ENCODE data around the gene BABAM2. TPM values are rescaled to one million over a fixed set of nuclear protein-coding genes. Genes with fewer than 3 reads are reported as not detected.

BABAM2 gene
- total RNA-seq, 1 experiment from 2014 or later: 16.3 TPM

DNA sequence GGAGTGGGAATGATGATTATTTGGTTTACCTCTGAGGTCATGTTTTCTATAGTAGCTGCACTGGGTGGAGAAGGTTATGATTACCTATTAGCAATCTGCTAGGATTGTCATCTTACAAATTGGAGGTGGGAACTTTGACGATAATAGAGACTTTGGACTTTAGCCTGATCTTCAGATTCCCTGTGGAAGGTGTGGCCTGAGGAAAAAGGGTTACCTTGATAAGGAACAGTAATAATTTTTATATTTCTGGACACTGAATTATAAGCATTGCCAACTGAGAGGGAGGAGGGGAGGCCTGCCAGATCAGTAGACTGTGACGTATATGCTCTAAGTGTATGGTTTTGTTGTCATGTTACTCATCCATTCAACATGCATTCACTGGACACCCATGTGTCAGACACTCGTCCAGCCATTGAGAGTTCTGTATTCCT lies 318.7 kb downstream of the BABAM2 start:
- no peaks in the 10 kb centered on the region for H3K27me3 ChIP-seq (ENCODE audit: low read length)
- no peak overlapping the region for H3K27ac ChIP-seq (ENCODE audit: low read length)
- TF ChIP-seq EZH2phosphoT487 (IDR thresholded peaks at IDR 0.05; ENCODE audit: borderline replicate concordance, low read length) (no peak), EZH2 (IDR thresholded peaks at IDR 0.05; ENCODE audit: low read length, unreplicated experiment) (no peak)
- TF ChIP-seq, protein P1, sequence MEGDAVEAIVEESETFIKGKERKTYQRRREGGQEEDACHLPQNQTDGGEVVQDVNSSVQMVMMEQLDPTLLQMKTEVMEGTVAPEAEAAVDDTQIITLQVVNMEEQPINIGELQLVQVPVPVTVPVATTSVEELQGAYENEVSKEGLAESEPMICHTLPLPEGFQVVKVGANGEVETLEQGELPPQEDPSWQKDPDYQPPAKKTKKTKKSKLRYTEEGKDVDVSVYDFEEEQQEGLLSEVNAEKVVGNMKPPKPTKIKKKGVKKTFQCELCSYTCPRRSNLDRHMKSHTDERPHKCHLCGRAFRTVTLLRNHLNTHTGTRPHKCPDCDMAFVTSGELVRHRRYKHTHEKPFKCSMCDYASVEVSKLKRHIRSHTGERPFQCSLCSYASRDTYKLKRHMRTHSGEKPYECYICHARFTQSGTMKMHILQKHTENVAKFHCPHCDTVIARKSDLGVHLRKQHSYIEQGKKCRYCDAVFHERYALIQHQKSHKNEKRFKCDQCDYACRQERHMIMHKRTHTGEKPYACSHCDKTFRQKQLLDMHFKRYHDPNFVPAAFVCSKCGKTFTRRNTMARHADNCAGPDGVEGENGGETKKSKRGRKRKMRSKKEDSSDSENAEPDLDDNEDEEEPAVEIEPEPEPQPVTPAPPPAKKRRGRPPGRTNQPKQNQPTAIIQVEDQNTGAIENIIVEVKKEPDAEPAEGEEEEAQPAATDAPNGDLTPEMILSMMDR (conservative IDR thresholded peaks at IDR 0.05; ENCODE audit: low read depth, low read length): no peak
- H3F3A ChIP-seq (ENCODE audit: low read length, unreplicated experiment): no peaks in the 10 kb centered on the region
- no peaks in the 10 kb centered on the region for H3K9me3 ChIP-seq (ENCODE audit: low read length)
- no peak overlapping the region for H2AFZ ChIP-seq (ENCODE audit: low read length)
- no TSS peak for BruUV-seq (replicated peaks)
- no peaks in the 10 kb centered on the region for H4K20me1 ChIP-seq (ENCODE audit: low read length)
- no peak overlapping the region for H3K4me3 ChIP-seq (ENCODE audit: low read length)
- no peaks in the 10 kb centered on the region for H3K4me1 ChIP-seq (ENCODE audit: insufficient read depth, low read length)
- DNase-seq (no peak), ATAC-seq (no peak)
- intact Hi-C loops (cut with micrococcal nuclease): no loop called here
- POLR2A ChIA-PET (ENCODE audit: unreplicated experiment): no interaction called here
- no peak overlapping the region for H3K4me2 ChIP-seq (ENCODE audit: low read length)
- CTCF ChIA-PET: no interaction called here
- no peaks in the 10 kb centered on the region for H3K79me2 ChIP-seq (ENCODE audit: low read length)
- H3K9me2 ChIP-seq (replicated peaks; ENCODE audit: low read length): no peaks in the 10 kb centered on the region
- H3K9ac ChIP-seq (ENCODE audit: low read length): no peak overlapping the region
- no peaks in the 10 kb centered on the region for H3K36me3 ChIP-seq (ENCODE audit: low read depth, low read length)

DNA sequence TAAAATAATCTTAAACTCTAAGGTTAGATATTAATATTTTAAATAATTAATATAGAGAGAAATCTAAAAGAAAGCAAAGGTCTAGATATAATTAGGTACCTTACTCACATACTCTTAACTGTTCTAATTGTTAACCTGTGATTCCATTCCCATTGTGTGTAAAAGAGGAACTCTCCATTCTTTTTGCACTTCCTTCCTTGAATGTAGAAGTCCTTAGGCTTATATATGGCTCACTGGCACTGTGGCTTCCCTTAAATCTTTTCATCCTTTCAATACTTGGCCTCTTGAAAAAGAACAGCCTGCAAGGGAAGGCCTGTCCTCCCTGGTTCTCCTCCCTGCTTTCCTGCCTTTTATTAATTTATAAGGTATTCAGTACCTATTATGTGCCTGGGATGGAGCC lies 319.3 kb downstream of the BABAM2 start:
- CTCF ChIA-PET: no interaction called here
- no peak overlapping the region for H3K4me2 ChIP-seq (ENCODE audit: low read length)
- H3K9ac ChIP-seq (ENCODE audit: low read length): no peak overlapping the region
- H3K79me2 ChIP-seq (ENCODE audit: low read length): no peaks in the 10 kb centered on the region
- no peaks in the 10 kb centered on the region for H4K20me1 ChIP-seq (ENCODE audit: low read length)
- no peak overlapping the region for H2AFZ ChIP-seq (ENCODE audit: low read length)
- POLR2A ChIA-PET (ENCODE audit: unreplicated experiment): no interaction called here
- H3F3A ChIP-seq (ENCODE audit: low read length, unreplicated experiment): no peaks in the 10 kb centered on the region
- BruUV-seq (replicated peaks): no TSS peak
- H3K27me3 ChIP-seq (ENCODE audit: low read length): no peaks in the 10 kb centered on the region
- no peaks in the 10 kb centered on the region for H3K36me3 ChIP-seq (ENCODE audit: low read depth, low read length)
- TF ChIP-seq EZH2phosphoT487 (IDR thresholded peaks at IDR 0.05; ENCODE audit: borderline replicate concordance, low read length): no peak
- TF ChIP-seq, protein P1 (conservative IDR thresholded peaks at IDR 0.05; ENCODE audit: low read depth, low read length): no peak
- no peak for TF ChIP-seq EZH2 (IDR thresholded peaks at IDR 0.05; ENCODE audit: low read length, unreplicated experiment)
- H3K4me3 ChIP-seq (ENCODE audit: low read length): no peak overlapping the region
- H3K9me3 ChIP-seq (ENCODE audit: low read length): no peaks in the 10 kb centered on the region
- no peak overlapping the region for H3K27ac ChIP-seq (ENCODE audit: low read length)
- H3K9me2 ChIP-seq (replicated peaks; ENCODE audit: low read length): no peaks in the 10 kb centered on the region
- H3K4me1 ChIP-seq (ENCODE audit: insufficient read depth, low read length): no peaks in the 10 kb centered on the region
- ATAC-seq (no peak), DNase-seq (no peak)
- intact Hi-C loops (cut with micrococcal nuclease): no loop called here

DNA sequence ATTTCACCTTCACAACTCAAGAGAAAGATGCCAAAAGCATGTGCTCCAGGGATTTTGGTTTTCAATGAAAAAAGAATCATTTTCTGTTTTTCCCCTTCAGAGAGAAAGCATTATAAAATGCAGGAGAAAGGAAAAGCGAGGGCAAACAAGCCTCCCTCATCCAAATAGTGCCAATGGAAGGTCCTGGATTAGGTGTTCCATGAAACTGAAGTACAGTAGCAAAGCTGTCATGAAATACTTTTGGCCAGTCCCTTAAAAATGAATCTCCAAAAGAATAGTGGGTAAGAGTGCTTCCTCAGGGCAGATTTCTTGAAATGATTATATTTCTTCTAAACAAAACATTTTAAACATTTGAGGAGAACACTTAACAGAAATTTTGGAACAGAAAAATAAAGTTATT lies 320.0 kb downstream of the BABAM2 start:
- POLR2A ChIA-PET (ENCODE audit: unreplicated experiment): no interaction called here
- H3K9ac ChIP-seq (ENCODE audit: low read length): no peak overlapping the region
- H3K27ac ChIP-seq (ENCODE audit: low read length): no peak overlapping the region
- H2AFZ ChIP-seq (ENCODE audit: low read length): no peak overlapping the region
- no peaks in the 10 kb centered on the region for H3K4me1 ChIP-seq (ENCODE audit: insufficient read depth, low read length)
- H3F3A ChIP-seq (ENCODE audit: low read length, unreplicated experiment): no peaks in the 10 kb centered on the region
- H3K79me2 ChIP-seq (ENCODE audit: low read length): no peaks in the 10 kb centered on the region
- DNase-seq (no peak), ATAC-seq (no peak)
- no peak overlapping the region for H3K4me2 ChIP-seq (ENCODE audit: low read length)
- no peaks in the 10 kb centered on the region for H3K36me3 ChIP-seq (ENCODE audit: low read depth, low read length)
- H4K20me1 ChIP-seq (ENCODE audit: low read length): no peaks in the 10 kb centered on the region
- H3K9me2 ChIP-seq (replicated peaks; ENCODE audit: low read length): no peaks in the 10 kb centered on the region
- CTCF ChIA-PET: no interaction called here
- BruUV-seq (replicated peaks): no TSS peak
- no peaks in the 10 kb centered on the region for H3K27me3 ChIP-seq (ENCODE audit: low read length)
- H3K4me3 ChIP-seq (ENCODE audit: low read length): no peak overlapping the region
- no peak for TF ChIP-seq EZH2phosphoT487 (IDR thresholded peaks at IDR 0.05; ENCODE audit: borderline replicate concordance, low read length)
- TF ChIP-seq, protein P1 (conservative IDR thresholded peaks at IDR 0.05; ENCODE audit: low read depth, low read length): no peak
- TF ChIP-seq EZH2 (IDR thresholded peaks at IDR 0.05; ENCODE audit: low read length, unreplicated experiment): no peak
- intact Hi-C loops (cut with micrococcal nuclease): no loop called here
- no peaks in the 10 kb centered on the region for H3K9me3 ChIP-seq (ENCODE audit: low read length)

Data from PC-3 (cell line).